GM19043 (cell line): ENCODE data around the gene HSPA2.
"Not testable (repeated sequence)": the region's sequence is repeated elsewhere in the genome, so short reads cannot be mapped to it uniquely, and the experiment has no call there.

Experiments
- ATAC-seq: cut with Tn5 transposase; IDR thresholded peaks from one replicate; pipeline ENCODE4 v1.9.1; 2021; ENCODE audit warnings: low read depth; ENCODE audit not compliant: unreplicated experiment

Gene HSPA2

GRCh38 chr14:64556526-64556925, 16.0 kb downstream of the HSPA2 start:
- ATAC-seq = no peak

DNA sequence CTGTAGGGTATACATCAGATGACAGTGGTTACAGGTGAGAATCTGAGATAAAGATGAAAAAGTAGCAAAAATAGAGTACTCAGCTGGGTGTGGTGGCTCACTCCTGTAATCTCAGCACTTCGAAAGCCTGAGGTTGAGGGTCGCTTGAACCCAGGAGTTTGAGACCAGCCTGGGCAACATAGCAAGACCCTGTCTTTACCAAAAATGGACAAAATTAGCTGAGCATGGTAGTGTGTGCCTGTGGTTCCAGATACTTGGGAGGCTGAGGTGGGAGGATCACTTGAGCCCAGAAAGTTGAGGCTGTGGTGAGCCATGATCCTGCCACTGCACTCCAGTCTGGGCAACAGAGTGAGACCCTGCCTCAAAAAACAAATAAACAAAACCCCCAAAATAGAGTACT, 17.7 kb downstream of the HSPA2 start:
- not testable (repeated sequence) for ATAC-seq

DNA sequence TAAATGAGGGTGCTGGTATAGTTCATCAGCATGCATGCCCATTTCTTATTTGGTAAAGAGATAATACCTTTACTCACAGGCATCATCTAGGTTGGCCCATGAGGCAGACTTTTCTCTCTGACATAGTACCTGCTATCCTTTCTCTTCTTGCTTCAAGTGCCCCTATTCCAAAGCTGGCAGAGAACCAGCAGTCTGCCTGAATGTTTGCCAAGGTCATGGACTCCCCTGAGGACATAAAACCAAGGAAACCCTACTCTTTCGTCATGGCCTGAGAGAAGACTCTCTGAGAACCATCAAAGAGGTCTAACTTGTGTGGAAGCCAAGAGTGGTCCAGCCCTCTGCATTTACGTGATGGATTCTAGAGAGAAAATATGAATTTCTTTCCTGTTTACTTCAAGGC, 21.1 kb downstream of the HSPA2 start:
- ATAC-seq = no peak

DNA sequence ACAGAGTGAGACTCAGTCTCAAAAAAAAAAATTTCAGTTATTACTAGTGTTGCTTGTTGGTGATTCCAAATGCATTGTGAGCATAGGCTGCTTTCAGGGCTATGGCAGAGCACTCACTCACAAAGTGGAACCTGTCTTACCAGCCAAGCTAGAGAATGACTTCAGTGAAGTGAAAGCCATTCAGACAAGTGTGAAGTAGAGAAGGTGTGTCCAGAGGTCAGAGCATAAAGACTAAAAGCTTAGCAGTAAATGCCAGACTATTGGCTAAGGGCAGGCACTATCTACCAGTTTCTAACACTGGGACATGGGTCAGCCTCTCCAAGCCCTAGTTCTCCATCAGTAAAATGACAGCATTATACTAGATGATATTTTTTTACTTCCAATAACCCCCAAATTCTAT, 21.9 kb downstream of the HSPA2 start:
- no peak for ATAC-seq

- no peak for ATAC-seq
Measured at GRCh38 chr14:64563696-64564095, 23.2 kb downstream of the HSPA2 start.

- ATAC-seq = no peak
Measured at GRCh38 chr14:64566651-64567122, 26.1 kb downstream of the HSPA2 start.

- ATAC-seq = no peak
Measured at GRCh38 chr14:64569138-64569631, 28.6 kb downstream of the HSPA2 start.

GRCh38 chr14:64569646-64570045, 29.1 kb downstream of the HSPA2 start:
- ATAC-seq = not testable (repeated sequence)

GRCh38 chr14:64572386-64573104, 32.0 kb downstream of the HSPA2 start:
- ATAC-seq = no peak

DNA sequence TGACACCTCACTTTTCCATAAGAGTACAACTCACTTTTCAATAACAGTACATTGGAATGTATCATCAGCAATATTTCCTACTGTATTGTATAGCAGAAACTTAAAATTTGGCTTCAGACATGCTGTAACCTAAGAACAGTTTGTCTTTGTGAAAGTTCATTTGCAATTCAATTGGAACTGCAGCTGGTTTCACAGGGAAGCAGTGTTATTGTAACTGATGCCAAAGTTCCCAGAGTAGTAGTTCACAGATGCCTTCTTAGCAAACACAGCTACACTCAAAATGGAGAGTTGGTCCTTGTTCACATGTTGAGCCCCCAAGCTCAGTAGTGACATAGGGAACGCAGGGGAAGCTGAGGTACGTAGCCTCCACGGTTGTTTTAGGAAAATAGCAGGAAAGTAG, 32.6 kb downstream of the HSPA2 start:
- ATAC-seq = no peak

DNA sequence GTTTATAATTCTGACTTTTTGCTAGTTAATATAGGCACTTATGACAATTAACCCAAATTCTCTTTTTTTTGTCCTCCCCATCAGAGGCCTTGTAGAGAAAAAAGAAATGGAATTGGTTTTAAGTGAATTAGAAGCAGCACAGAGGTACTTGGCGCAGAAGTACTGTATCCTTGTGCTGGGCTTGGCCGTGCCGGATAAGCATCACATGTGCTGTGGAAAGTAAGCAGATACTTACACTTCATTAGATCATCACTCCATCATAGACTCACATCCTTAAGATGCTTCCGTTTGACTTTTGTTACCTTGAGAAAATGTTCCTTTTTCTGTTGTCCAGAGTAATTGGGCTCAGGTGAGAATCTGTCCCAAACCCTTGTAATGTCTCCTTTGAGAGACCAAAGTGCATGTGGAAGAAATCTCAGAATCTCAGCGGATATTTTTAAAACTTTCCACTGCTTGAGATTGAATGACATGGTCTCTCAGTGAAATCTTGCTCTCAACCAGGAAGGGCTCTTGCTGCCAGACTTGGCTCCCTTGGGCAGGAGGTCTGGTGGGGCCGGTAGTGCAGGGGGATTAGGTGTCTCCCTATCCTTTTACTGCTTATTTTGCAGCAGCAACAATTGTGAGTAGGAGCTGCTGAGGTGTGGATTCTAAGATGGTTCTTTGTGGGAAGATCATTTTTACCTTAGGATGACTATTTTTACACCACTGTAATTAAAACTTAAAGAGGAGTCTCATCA, 34.0 kb downstream of the HSPA2 start:
- no peak for ATAC-seq

DNA sequence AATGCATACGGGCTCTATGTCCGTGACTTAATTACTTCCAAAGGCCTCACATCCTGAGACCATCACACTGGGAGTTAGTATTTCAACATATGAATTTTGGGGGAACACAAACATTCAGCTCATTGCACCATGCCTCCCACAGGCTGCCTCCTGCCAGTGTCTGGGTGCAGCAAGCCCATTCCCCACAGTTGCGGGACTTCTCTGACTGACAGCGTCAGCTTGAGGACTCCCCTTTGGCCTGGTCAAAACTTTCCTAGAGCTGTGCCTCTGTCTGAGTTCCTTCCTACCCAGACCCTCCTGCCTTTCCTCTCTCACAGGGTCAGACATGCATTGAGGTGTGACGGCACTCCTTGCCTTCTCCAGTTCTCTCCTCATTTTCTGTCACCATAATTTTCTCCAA, 36.7 kb downstream of the HSPA2 start:
- ATAC-seq = no peak

DNA sequence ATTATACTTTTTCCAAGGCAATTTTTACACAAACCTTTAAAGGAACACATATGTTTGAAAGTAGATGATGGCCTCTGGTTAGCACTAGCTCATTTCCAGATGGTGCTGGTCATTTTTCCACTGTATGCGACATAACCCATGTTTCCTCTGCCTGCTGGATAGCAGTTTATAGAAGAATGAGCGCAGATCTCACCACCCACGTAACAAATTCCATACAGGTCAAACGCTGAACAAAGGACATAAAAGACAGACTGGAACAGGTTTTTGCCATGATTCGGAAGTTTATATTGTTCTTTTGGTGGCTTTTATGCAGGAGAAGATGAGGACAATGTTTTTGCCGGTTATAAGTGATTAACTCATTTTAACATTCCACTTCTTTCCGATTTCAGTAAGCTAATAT, 39.9 kb downstream of the HSPA2 start:
- no peak for ATAC-seq

DNA sequence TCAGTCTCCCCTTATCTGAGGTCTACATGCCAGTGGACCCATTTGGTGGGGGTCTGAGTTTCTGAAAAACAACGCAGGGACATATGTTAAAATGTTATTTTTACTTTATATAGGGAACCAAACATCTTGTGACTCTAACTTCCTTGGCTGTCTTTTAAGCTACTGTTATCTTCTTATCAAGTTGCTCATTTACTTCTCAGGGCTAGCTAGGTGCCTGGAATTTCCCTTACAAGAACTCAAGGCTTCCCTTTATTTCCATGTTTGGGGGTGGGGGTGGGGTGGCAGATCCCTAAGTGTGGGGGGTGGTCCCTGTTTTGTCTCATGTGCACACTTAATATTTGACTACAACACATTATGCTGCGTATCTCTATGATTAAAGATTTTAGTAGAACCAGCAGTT, 40.8 kb downstream of the HSPA2 start:
- no peak for ATAC-seq

DNA sequence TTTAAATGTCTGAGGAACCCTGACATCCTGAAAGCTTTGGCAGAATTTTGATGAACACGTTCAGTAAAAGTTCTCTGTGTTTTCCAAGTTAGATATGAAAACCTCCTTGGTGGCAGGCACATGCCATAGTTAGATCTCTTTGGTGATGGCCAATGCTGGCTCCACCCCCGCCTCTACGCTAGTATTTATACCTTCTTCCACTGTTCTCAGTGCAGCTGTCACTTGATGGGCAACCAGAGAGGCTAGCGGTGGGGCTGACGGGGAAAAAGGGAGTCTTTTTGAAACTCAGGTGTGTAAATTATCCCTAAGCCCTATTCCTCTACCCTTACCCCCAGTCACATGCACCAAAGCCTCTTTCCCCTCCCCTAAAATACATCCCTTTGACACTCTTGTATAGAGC, 41.3 kb downstream of the HSPA2 start:
- ATAC-seq = no peak

- ATAC-seq = no peak
Measured at GRCh38 chr14:64584190-64584589, 43.6 kb downstream of the HSPA2 start.

GRCh38 chr14:64591809-64592208, 51.3 kb downstream of the HSPA2 start:
- ATAC-seq = no peak
